ENCODE results near the gene CHCHD4.
"Not testable (repeated sequence)": the region's sequence is repeated elsewhere in the genome, so short reads cannot be mapped to it uniquely, and the experiment has no call there.

Gene CHCHD4

GRCh38 chr3:14117468-14118399 lies 6.9 kb downstream of the CHCHD4 start:
- Histone ChIP-seq H3K4me3 (replicated peaks; ENCODE audit: insufficient read depth, low read length) (no peak overlapping the region), H3K27me3 (ENCODE audit: insufficient read depth, poor library complexity, severe bottlenecking) (no peaks in the 10 kb centered on the region), H3K27ac (replicated peaks) (no peak overlapping the region)
- no peak for DNase-seq (ENCODE audit: low read depth in 1 of 2, low spot score in 1 of 2)
- TF ChIP-seq REST (IDR thresholded peaks at IDR 0.05; ENCODE audit: insufficient replicate concordance, low read depth) (no peak), CTCF (IDR thresholded peaks at IDR 0.05; ENCODE audit: insufficient read depth, low read length) (no peak), GABPA (IDR thresholded peaks at IDR 0.05; ENCODE audit: low read depth) (no peak), POLR2AphosphoS5 (IDR thresholded peaks at IDR 0.05; ENCODE audit: low read depth) (no peak), SPI1 (IDR thresholded peaks at IDR 0.05; ENCODE audit: borderline replicate concordance, low read depth) (no peak)

- H3K27me3 ChIP-seq (ENCODE audit: insufficient read depth, poor library complexity, severe bottlenecking) = no peaks in the 10 kb centered on the region
- DNase-seq (ENCODE audit: low read depth in 1 of 2, low spot score in 1 of 2) = no peak
- no peak overlapping the region for H3K27ac ChIP-seq (replicated peaks)
- TF ChIP-seq REST (IDR thresholded peaks at IDR 0.05; ENCODE audit: insufficient replicate concordance, low read depth) (no peak), GABPA (IDR thresholded peaks at IDR 0.05; ENCODE audit: low read depth) (no peak), SPI1 (IDR thresholded peaks at IDR 0.05; ENCODE audit: borderline replicate concordance, low read depth) (no peak), POLR2AphosphoS5 (IDR thresholded peaks at IDR 0.05; ENCODE audit: low read depth) (no peak), CTCF (IDR thresholded peaks at IDR 0.05; ENCODE audit: insufficient read depth, low read length) (no peak)
- H3K4me3 ChIP-seq (replicated peaks; ENCODE audit: insufficient read depth, low read length) = no peak overlapping the region
These were observed 10.6 kb downstream of the CHCHD4 start for GRCh38 chr3:14113965-14114635.

GRCh38 chr3:14110699-14111098 lies 14.0 kb downstream of the CHCHD4 start:
- no peak for DNase-seq (ENCODE audit: low read depth in 1 of 2, low spot score in 1 of 2)
- Histone ChIP-seq H3K27me3 (ENCODE audit: insufficient read depth, poor library complexity, severe bottlenecking) (no peaks in the 10 kb centered on the region), H3K4me3 (replicated peaks; ENCODE audit: insufficient read depth, low read length) (no peak overlapping the region), H3K27ac (replicated peaks) (no peak overlapping the region)
- TF ChIP-seq REST (IDR thresholded peaks at IDR 0.05; ENCODE audit: insufficient replicate concordance, low read depth) (no peak), POLR2AphosphoS5 (IDR thresholded peaks at IDR 0.05; ENCODE audit: low read depth) (no peak), CTCF (IDR thresholded peaks at IDR 0.05; ENCODE audit: insufficient read depth, low read length) (no peak), GABPA (IDR thresholded peaks at IDR 0.05; ENCODE audit: low read depth) (no peak), SPI1 (IDR thresholded peaks at IDR 0.05; ENCODE audit: borderline replicate concordance, low read depth) (no peak)

GRCh38 chr3:14109821-14110220 lies 14.8 kb downstream of the CHCHD4 start:
- not testable (repeated sequence) for H3K27me3 ChIP-seq (ENCODE audit: insufficient read depth, poor library complexity, severe bottlenecking); H3K27ac ChIP-seq (replicated peaks); H3K4me3 ChIP-seq (replicated peaks; ENCODE audit: insufficient read depth, low read length); DNase-seq (ENCODE audit: low read depth in 1 of 2, low spot score in 1 of 2)
